Subcutaneous abdominal adipose tissue (tissue), 5 donors: ENCODE results near the gene VWDE.
A peak's percentile ranks its signal among the peaks of the same experiment; 100 is the strongest.

Source experiments
- H3K27ac ChIP-seq: one replicate; pipeline ENCODE4 v1.7.0; 2013; ENCODE audit warnings: low read depth, mild to moderate bottlenecking, inconsistent platforms, low read length, moderate library complexity
- H3K27me3 ChIP-seq, 5 donors: one replicate each; pipeline ENCODE4 v1.7.0; 2013; ENCODE audit warnings: low read length in 5 of 5, inconsistent platforms in 1 of 5; ENCODE audit not compliant: control insufficient read depth in 5 of 5, insufficient read depth in 4 of 5
- H3K36me3 ChIP-seq, 5 donors: one replicate each; pipeline ENCODE4 v1.7.0; 2013; ENCODE audit warnings: low read length in 5 of 5; ENCODE audit not compliant: control insufficient read depth in 5 of 5, insufficient read depth in 5 of 5
- H3K4me1 ChIP-seq, 5 donors: one replicate each; pipeline ENCODE4 v1.7.0; 2013; ENCODE audit warnings: low read length in 5 of 5, mild to moderate bottlenecking in 3 of 5, moderate library complexity in 1 of 5; ENCODE audit not compliant: control insufficient read depth in 5 of 5, insufficient read depth in 5 of 5
- H3K4me3 ChIP-seq, 5 donors: one replicate each; pipeline ENCODE4 v1.7.0; 2013; ENCODE audit warnings: low read length in 5 of 5, low read depth in 1 of 5
- H3K9ac ChIP-seq, 5 donors: one replicate each; pipeline ENCODE4 v1.7.0; 2013; ENCODE audit warnings: low read length in 5 of 5, mild to moderate bottlenecking in 4 of 5, moderate library complexity in 3 of 5
- H3K9me3 ChIP-seq, 5 donors: one replicate each; pipeline ENCODE4 v1.7.0; 2013; ENCODE audit warnings: low read length in 5 of 5; ENCODE audit not compliant: control insufficient read depth in 5 of 5
- donor health status: healthy.
- donor health status: healthy.
- donor health status: healthy.
- donor health status: healthy.
- donor health status: healthy.

Gene VWDE

DNA sequence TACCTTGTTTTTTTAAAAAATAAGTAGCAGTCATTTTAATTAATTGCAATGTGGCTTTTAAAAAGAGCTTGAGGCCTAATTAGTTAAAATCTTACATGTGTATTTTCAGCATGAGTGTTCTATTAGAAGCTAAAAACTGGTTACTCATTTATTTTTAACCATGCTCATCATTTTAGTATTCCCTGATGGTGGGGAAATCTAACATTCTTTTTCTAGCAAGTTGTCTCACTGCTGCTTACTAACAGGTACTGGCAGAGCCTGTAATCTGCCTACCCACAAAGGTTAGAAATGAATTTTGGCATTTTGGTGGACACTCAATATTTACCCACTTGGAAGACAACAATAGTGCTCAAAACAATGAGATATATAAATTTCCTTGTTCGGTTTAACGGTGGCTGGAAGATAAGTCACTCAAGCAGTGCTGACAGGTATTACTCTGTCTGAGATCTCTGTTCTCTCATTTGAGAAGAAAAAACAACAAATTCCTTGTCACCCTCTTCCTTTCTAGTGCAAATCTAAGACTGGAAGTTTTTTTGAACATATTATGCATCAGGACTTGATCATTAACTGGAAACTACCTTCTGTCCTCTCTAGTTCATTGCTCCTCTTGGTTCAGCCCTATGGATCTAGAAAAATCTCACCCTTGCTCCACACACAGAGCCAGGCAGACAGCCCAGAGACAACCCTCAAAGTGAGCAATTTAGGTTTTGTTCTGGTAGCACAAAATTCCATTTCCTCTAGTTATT, 83.3 kb downstream of the VWDE start:
- Histone ChIP-seq H3K4me3 (no peak overlapping the region), H3K27ac (no peak overlapping the region), H3K9ac (peak overlapping the region in 1 of 5 donors; percentile 14), H3K9me3 (no peaks in the 10 kb centered on the region), H3K27me3 (no peaks in the 10 kb centered on the region), H3K4me1 (peaks cover 0 to 7% (median 0%) of the 10 kb centered on the region in 5 donors), H3K36me3 (no peaks in the 10 kb centered on the region)

DNA sequence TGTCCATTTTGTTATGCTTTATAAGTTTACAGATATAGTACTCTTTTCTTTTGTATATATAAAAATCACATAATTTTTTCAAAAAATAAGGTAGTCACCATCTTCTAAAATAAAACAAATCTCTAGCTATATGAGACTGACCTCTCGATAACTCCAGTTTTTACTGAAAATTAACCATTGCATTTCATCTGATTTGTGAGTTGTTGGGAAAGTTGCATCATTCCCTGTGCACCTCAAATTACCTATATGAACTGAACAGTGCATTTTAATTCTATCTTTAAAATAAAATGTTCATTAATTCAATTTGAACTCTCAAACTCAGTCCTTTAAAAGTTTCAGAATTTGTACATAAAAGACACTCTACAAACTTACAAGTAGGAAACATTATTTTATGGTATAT, 86.0 kb downstream of the VWDE start:
- Histone ChIP-seq H3K9ac (no peak overlapping the region), H3K36me3 (no peaks in the 10 kb centered on the region), H3K27ac (no peak overlapping the region), H3K27me3 (no peaks in the 10 kb centered on the region), H3K4me3 (no peak overlapping the region), H3K4me1 (peaks cover 0 to 3% (median 0%) of the 10 kb centered on the region in 5 donors), H3K9me3 (no peaks in the 10 kb centered on the region)

DNA sequence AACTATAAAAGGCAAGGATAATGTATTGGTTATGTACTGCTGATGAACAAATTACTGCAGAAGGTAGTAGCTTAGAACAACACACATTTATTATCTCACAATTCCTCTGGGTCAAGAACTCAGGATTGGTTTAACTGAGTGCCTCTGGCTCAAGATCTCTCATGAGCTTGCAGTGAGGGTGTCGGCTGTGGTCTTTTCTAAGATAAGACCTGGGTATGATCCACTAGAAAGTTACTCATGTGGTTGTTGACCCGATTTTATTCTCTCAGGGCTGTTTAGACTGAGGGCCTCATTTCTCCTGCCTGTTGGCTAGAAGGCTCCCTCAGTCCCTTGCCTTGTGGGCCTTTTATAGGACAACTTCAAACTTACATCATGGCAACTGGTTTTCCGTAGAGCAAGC, 86.7 kb downstream of the VWDE start:
- no peak overlapping the region for H3K9ac ChIP-seq
- H3K36me3 ChIP-seq: no peaks in the 10 kb centered on the region
- no peaks in the 10 kb centered on the region for H3K4me1 ChIP-seq
- no peaks in the 10 kb centered on the region for H3K9me3 ChIP-seq
- no peak overlapping the region for H3K4me3 ChIP-seq
- no peak overlapping the region for H3K27ac ChIP-seq
- H3K27me3 ChIP-seq: no peaks in the 10 kb centered on the region

DNA sequence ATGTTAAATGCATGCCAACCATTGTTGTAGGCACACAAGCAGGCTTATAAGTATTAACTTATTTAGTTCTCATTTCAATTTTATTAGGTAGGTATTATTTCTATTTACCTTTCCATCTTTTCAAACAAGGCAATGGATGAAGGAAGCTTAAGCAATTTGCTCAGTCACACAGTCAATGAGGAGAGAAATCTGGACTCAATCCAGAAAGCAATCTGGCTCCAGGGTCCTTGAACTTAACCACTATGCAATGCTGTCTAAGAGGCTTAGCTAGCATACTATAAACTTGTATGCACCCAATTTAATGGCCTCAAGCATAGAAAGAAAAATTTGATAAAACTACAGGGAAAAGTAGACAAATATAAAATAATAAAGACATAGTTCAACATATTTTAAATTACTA, 88.6 kb downstream of the VWDE start:
- Histone ChIP-seq H3K36me3 (no peaks in the 10 kb centered on the region), H3K27ac (no peak overlapping the region), H3K9me3 (no peaks in the 10 kb centered on the region), H3K27me3 (no peaks in the 10 kb centered on the region), H3K4me1 (no peaks in the 10 kb centered on the region), H3K9ac (no peak overlapping the region), H3K4me3 (no peak overlapping the region)

DNA sequence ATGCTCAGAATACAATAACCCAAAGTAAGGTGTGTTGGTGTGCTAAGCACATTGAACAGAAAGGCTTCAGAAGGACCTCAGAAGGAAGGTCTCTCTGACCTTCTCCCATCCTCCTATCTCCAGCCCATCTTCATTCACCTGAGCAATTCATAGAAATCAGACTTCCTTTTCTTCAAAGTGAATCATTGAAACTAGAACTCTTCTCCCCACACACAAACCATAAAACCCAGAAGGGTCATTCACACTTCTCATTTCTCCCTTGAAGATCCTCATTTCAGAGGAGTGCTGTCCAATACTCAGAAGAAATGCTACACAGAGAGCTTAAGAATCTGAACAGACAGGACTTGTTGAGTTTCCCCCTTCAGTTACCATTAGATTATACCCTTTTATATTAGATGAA, 89.5 kb downstream of the VWDE start:
- H3K4me1 ChIP-seq: no peaks in the 10 kb centered on the region
- no peaks in the 10 kb centered on the region for H3K36me3 ChIP-seq
- H3K9ac ChIP-seq: no peak overlapping the region
- H3K4me3 ChIP-seq: no peak overlapping the region
- H3K9me3 ChIP-seq: no peaks in the 10 kb centered on the region
- no peak overlapping the region for H3K27ac ChIP-seq
- H3K27me3 ChIP-seq: no peaks in the 10 kb centered on the region

DNA sequence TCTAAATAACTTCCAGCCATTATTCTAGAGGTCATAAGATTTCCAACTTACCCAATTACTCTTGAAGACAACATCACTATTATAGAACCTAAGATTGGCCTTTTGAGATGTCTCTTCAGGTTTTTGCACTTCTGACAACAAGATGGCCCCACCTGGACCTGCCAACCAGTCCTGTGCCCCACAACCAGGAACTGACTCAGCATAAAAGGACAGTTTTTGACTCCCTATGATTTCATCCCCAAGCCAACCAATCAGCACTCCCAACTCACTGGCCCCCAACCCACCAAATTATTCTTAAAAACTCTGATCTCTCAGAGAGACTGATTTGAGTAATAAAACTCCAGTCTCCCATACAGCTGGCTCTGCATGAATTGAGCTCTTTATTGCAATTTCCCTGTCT, 98.2 kb downstream of the VWDE start:
- Histone ChIP-seq H3K9ac (no peak overlapping the region), H3K36me3 (no peaks in the 10 kb centered on the region), H3K27ac (no peak overlapping the region), H3K9me3 (no peaks in the 10 kb centered on the region), H3K4me3 (no peak overlapping the region), H3K27me3 (no peaks in the 10 kb centered on the region), H3K4me1 (no peaks in the 10 kb centered on the region)

DNA sequence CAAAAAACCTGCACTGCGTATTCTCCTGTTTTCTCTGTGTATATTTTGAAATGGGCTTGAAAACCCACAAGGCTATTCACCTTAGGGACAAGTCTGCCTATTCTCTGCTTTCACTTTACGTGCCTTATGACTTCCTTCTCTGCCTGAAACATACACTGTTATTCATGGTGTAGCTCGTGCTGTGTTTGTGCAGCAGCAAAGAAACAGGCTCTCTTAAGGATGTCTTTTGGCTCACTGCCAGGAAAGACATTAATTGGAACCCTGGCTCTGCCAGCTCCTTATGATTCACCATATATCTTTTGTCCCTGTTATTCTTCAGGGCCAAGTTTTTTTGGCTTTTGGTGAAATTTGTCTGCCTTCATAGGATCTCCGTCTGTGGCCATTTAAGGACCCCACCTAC, 100.2 kb downstream of the VWDE start:
- Histone ChIP-seq H3K4me3 (no peak overlapping the region), H3K27ac (no peak overlapping the region), H3K4me1 (peaks cover 0 to 5% (median 0%) of the 10 kb centered on the region in 5 donors), H3K27me3 (no peaks in the 10 kb centered on the region), H3K9me3 (no peaks in the 10 kb centered on the region), H3K9ac (no peak overlapping the region), H3K36me3 (no peaks in the 10 kb centered on the region)

DNA sequence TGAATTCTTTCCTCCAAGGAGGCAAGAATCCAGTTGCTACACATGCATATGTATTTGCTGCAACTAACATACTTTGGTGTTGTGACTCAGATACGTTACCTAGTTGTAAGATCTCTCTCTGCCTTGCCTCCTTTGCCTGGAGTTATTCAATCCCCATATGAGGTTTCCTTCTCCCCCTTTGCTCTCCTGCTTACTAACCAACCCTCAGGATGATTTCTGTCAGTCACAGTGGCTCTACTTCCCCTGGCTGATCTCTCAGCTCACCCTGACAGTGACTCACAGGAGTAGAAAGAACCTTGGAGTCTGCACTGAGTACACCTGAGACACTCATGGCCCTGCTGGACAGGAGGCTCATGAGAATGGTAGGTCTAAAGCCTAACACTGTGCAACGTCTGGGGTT, 100.6 kb downstream of the VWDE start:
- Histone ChIP-seq H3K36me3 (no peaks in the 10 kb centered on the region), H3K27me3 (no peaks in the 10 kb centered on the region), H3K9ac (no peak overlapping the region), H3K4me3 (no peak overlapping the region), H3K4me1 (peaks cover 0 to 6% (median 0%) of the 10 kb centered on the region in 5 donors), H3K27ac (no peak overlapping the region), H3K9me3 (no peaks in the 10 kb centered on the region)

DNA sequence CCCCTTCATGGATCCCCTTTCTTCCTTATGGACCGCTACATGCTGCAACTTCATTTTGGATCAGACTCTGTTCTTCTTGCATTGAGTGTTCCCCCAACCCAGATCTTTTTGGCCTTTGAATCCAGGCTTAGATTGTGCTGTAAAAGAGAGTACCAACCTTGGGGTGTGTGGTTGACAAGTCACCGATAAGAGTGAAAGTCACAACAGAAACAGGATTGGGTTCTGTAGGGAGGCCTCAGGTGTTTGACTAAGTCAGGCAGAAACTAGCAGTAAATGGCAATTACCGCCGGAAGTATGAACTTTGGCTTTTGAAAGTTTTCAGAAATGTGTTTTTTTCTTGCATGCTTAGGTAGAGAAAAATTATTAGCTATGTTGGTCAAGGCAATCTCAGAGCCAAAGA, 103.2 kb downstream of the VWDE start:
- H3K9me3 ChIP-seq: no peaks in the 10 kb centered on the region
- no peak overlapping the region for H3K4me3 ChIP-seq
- H3K27ac ChIP-seq: no peak overlapping the region
- peaks cover 0 to 6% (median 0%) of the 10 kb centered on the region in 5 donors for H3K4me1 ChIP-seq
- H3K36me3 ChIP-seq: no peaks in the 10 kb centered on the region
- H3K27me3 ChIP-seq: no peaks in the 10 kb centered on the region
- no peak overlapping the region for H3K9ac ChIP-seq

DNA sequence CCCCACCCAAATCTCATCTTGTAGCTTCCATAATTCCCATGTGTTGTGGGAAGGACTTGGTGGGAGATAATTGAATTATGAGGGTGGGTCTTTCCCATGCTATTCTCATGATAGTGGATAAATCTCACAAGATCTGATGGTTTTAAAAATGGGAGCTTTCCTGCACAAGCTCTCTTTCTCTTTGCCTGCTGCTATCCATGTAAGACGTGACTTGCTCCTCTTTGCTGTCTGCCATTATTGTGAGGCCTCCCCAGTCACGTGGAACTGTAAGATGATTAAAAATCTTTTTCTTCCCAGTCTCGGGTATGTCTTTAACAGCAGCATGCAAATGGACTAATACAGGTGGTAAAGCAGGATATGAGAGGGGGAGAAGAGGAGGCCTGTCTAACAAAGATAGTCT, 104.3 kb downstream of the VWDE start:
- Histone ChIP-seq H3K27me3 (no peaks in the 10 kb centered on the region), H3K9me3 (no peaks in the 10 kb centered on the region), H3K27ac (no peak overlapping the region), H3K9ac (no peak overlapping the region), H3K4me3 (no peak overlapping the region), H3K4me1 (peaks cover 0 to 6% (median 0%) of the 10 kb centered on the region in 5 donors), H3K36me3 (no peaks in the 10 kb centered on the region)
